Stimulated activated memory B cell treated with anti-CD40 and anti-IgM and Interleukin-4, amounts not matched to agents 10 μg/mL and 1 μg/mL and 100 μg/mL, for 72 hours (primary cell): ENCODE measurements around the gene CALB2.

Source experiments
- ATAC-seq: fragments of 150-1000 bp; cut with Tn5 transposase; 2 replicates; pipeline ENCODE4 v1.10.0; 2021
- H3K27ac Mint-ChIP-seq: one replicate; pipeline ENCODE4 v1.8.0; 2022; ENCODE audit warnings: mild to moderate bottlenecking, mixed read lengths
- H3K27me3 Mint-ChIP-seq: one replicate; pipeline ENCODE4 v1.8.0; 2022; ENCODE audit warnings: mixed read lengths
- H3K36me3 Mint-ChIP-seq: one replicate; pipeline ENCODE4 v1.8.0; 2022; ENCODE audit warnings: mixed read lengths
- H3K4me1 Mint-ChIP-seq: one replicate; pipeline ENCODE4 v1.8.0; 2022; ENCODE audit warnings: mixed read lengths
- H3K4me3 Mint-ChIP-seq: one replicate; pipeline ENCODE4 v1.8.0; 2022; ENCODE audit warnings: mild to moderate bottlenecking, moderate library complexity, mixed read lengths
- H3K9me3 Mint-ChIP-seq: one replicate; pipeline ENCODE4 v1.8.0; 2022; ENCODE audit warnings: mixed read lengths

Gene CALB2

GRCh38 chr16:71423865-71424264, 65.3 kb downstream of the CALB2 start:
- Mint-ChIP-seq H3K4me1 (peaks cover 7% of the 10 kb centered on the region), H3K27ac (no peak overlapping the region), H3K36me3 (no peaks in the 10 kb centered on the region), H3K27me3 (peaks cover 53% of the 10 kb centered on the region), H3K9me3 (no peaks in the 10 kb centered on the region), H3K4me3 (no peak overlapping the region)
- no peak for ATAC-seq

GRCh38 chr16:71424626-71425025, 66.1 kb downstream of the CALB2 start:
- H3K27ac Mint-ChIP-seq, result no peak overlapping the region
- H3K9me3 Mint-ChIP-seq, result no peaks in the 10 kb centered on the region
- no peak for ATAC-seq
- peaks cover 7% of the 10 kb centered on the region for H3K4me1 Mint-ChIP-seq
- H3K36me3 Mint-ChIP-seq, result no peaks in the 10 kb centered on the region
- peaks cover 58% of the 10 kb centered on the region for H3K27me3 Mint-ChIP-seq
- no peak overlapping the region for H3K4me3 Mint-ChIP-seq

GRCh38 chr16:71425746-71426068, 67.2 kb downstream of the CALB2 start:
- ATAC-seq, result no peak
- no peaks in the 10 kb centered on the region for H3K9me3 Mint-ChIP-seq
- no peak overlapping the region for H3K4me3 Mint-ChIP-seq
- no peak overlapping the region for H3K27ac Mint-ChIP-seq
- no peaks in the 10 kb centered on the region for H3K36me3 Mint-ChIP-seq
- H3K27me3 Mint-ChIP-seq, result peaks cover 69% of the 10 kb centered on the region
- peaks cover 7% of the 10 kb centered on the region for H3K4me1 Mint-ChIP-seq

- no peak overlapping the region for H3K27ac Mint-ChIP-seq
- no peaks in the 10 kb centered on the region for H3K9me3 Mint-ChIP-seq
- no peaks in the 10 kb centered on the region for H3K36me3 Mint-ChIP-seq
- H3K27me3 Mint-ChIP-seq, result peaks cover 74% of the 10 kb centered on the region
- H3K4me3 Mint-ChIP-seq, result no peak overlapping the region
- ATAC-seq, result peak; percentile 52
- peaks cover 7% of the 10 kb centered on the region for H3K4me1 Mint-ChIP-seq
These were observed 67.8 kb downstream of the CALB2 start for GRCh38 chr16:71426069-71426879.

GRCh38 chr16:71426880-71427615, 68.5 kb downstream of the CALB2 start:
- ATAC-seq, result no peak
- Mint-ChIP-seq H3K4me1 (peaks cover 7% of the 10 kb centered on the region), H3K4me3 (no peak overlapping the region), H3K27ac (no peak overlapping the region), H3K9me3 (no peaks in the 10 kb centered on the region), H3K27me3 (peaks cover 82% of the 10 kb centered on the region), H3K36me3 (no peaks in the 10 kb centered on the region)

GRCh38 chr16:71428385-71428784, 69.9 kb downstream of the CALB2 start:
- no peak overlapping the region for H3K27ac Mint-ChIP-seq
- peaks cover 7% of the 10 kb centered on the region for H3K4me1 Mint-ChIP-seq
- no peak for ATAC-seq
- no peak overlapping the region for H3K4me3 Mint-ChIP-seq
- no peaks in the 10 kb centered on the region for H3K9me3 Mint-ChIP-seq
- H3K36me3 Mint-ChIP-seq, result no peaks in the 10 kb centered on the region
- peaks cover 95% of the 10 kb centered on the region for H3K27me3 Mint-ChIP-seq

GRCh38 chr16:71428883-71429282, 70.4 kb downstream of the CALB2 start:
- no peak overlapping the region for H3K27ac Mint-ChIP-seq
- no peak overlapping the region for H3K4me3 Mint-ChIP-seq
- H3K4me1 Mint-ChIP-seq, result peaks cover 7% of the 10 kb centered on the region
- no peaks in the 10 kb centered on the region for H3K36me3 Mint-ChIP-seq
- peaks cover 91% of the 10 kb centered on the region for H3K27me3 Mint-ChIP-seq
- ATAC-seq, result no peak
- no peaks in the 10 kb centered on the region for H3K9me3 Mint-ChIP-seq

GRCh38 chr16:71429581-71429980, 71.1 kb downstream of the CALB2 start:
- no peak overlapping the region for H3K4me3 Mint-ChIP-seq
- H3K36me3 Mint-ChIP-seq, result no peaks in the 10 kb centered on the region
- ATAC-seq, result no peak
- H3K4me1 Mint-ChIP-seq, result peaks cover 7% of the 10 kb centered on the region
- no peak overlapping the region for H3K27ac Mint-ChIP-seq
- no peaks in the 10 kb centered on the region for H3K9me3 Mint-ChIP-seq
- H3K27me3 Mint-ChIP-seq, result peaks cover 84% of the 10 kb centered on the region

- Mint-ChIP-seq H3K27me3 (peaks cover 73% of the 10 kb centered on the region), H3K27ac (no peak overlapping the region), H3K4me3 (no peak overlapping the region), H3K36me3 (no peaks in the 10 kb centered on the region), H3K4me1 (peaks cover 7% of the 10 kb centered on the region), H3K9me3 (no peaks in the 10 kb centered on the region)
- no peak for ATAC-seq
These were observed 72.2 kb downstream of the CALB2 start for GRCh38 chr16:71430744-71431143.

- H3K4me3 Mint-ChIP-seq, result no peak overlapping the region
- no peaks in the 10 kb centered on the region for H3K36me3 Mint-ChIP-seq
- no peak overlapping the region for H3K27ac Mint-ChIP-seq
- no peak for ATAC-seq
- H3K4me1 Mint-ChIP-seq, result peaks cover 5% of the 10 kb centered on the region
- peaks cover 68% of the 10 kb centered on the region for H3K27me3 Mint-ChIP-seq
- no peaks in the 10 kb centered on the region for H3K9me3 Mint-ChIP-seq
These were observed 72.7 kb downstream of the CALB2 start for GRCh38 chr16:71431176-71431575.

- H3K4me3 Mint-ChIP-seq, result no peak overlapping the region
- no peak for ATAC-seq
- H3K4me1 Mint-ChIP-seq, result no peaks in the 10 kb centered on the region
These were observed 73.5 kb downstream of the CALB2 start for GRCh38 chr16:71431991-71432390.

GRCh38 chr16:71432906-71433305, 74.4 kb downstream of the CALB2 start:
- no peaks in the 10 kb centered on the region for H3K36me3 Mint-ChIP-seq
- peaks cover 68% of the 10 kb centered on the region for H3K27me3 Mint-ChIP-seq
- no peak overlapping the region for H3K27ac Mint-ChIP-seq
- ATAC-seq, result no peak
- H3K9me3 Mint-ChIP-seq, result no peaks in the 10 kb centered on the region
- H3K4me3 Mint-ChIP-seq, result no peak overlapping the region
- H3K4me1 Mint-ChIP-seq, result no peaks in the 10 kb centered on the region

More at GRCh38 chr16:71431991-71432390, 73.5 kb downstream of the CALB2 start:
- Mint-ChIP-seq H3K9me3 (no peaks in the 10 kb centered on the region), H3K27ac (no peak overlapping the region), H3K27me3 (peaks cover 68% of the 10 kb centered on the region), H3K36me3 (no peaks in the 10 kb centered on the region)

- no peaks in the 10 kb centered on the region for H3K4me1 Mint-ChIP-seq
- no peaks in the 10 kb centered on the region for H3K36me3 Mint-ChIP-seq
- H3K4me3 Mint-ChIP-seq, result no peak overlapping the region
- H3K9me3 Mint-ChIP-seq, result peaks cover 4% of the 10 kb centered on the region
- H3K27ac Mint-ChIP-seq, result no peak overlapping the region
- ATAC-seq, result no peak
- peaks cover 61% of the 10 kb centered on the region for H3K27me3 Mint-ChIP-seq
These were observed 78.0 kb downstream of the CALB2 start for GRCh38 chr16:71436473-71436872.

- no peak for ATAC-seq
- Mint-ChIP-seq H3K36me3 (no peaks in the 10 kb centered on the region), H3K9me3 (peaks cover 9% of the 10 kb centered on the region), H3K4me1 (no peaks in the 10 kb centered on the region), H3K4me3 (no peak overlapping the region), H3K27ac (no peak overlapping the region), H3K27me3 (peaks cover 43% of the 10 kb centered on the region)
These were observed 81.0 kb downstream of the CALB2 start for GRCh38 chr16:71439523-71439922.
